GM18511 (cell line): ENCODE results near the gene HSP90AB1.

Source experiments
- ATAC-seq: cut with Tn5 transposase; IDR thresholded peaks from one replicate; pipeline ENCODE4 v1.9.1; 2021; ENCODE audit warnings: mild to moderate bottlenecking, moderate library complexity; ENCODE audit not compliant: unreplicated experiment

HSP90AB1 gene

DNA sequence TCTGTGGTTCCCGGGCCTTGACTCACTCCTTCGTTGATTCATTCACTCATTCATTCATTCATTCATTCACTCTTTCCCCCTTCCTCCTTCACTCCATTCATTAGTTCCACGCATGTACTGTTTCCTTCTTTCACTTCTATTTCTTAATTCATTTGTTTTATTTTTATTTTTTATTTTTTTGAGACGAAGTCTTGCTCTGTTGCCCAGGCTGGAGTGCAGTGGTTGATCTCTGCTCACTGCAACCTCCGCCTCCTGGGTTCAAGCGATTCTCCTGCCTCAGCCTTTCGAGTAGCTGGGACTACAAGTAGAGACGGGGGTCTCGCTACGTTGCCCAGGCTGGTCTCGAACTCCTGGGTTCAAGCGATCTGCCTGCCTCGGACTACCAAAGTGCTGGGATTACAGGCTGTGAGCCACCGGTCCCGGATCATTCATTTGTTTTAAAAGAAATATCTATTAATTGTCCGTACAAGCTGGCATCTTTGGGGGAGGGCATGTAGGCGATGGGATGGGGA is 18.9 kb downstream of the HSP90AB1 start:
- peak; percentile 0 for ATAC-seq

DNA sequence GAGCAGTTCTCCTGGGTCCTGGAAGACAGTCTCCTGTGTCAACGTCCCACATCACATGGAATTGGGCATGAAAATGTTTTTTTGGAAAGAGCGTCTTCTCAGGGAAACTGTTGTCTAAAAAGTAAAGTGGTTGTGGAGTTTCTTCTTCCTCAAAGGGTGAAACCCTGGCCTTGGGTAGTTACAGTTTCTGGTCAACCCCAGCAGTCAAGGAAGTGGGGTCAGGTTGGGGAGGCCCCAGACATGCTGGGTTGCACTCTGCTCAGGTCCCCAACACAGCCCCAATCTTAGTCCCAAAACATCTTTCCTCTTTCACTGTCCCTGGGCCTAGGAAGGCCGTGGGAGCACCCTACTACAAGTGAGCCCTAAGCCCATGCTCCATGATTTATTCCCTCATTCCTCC is 19.4 kb downstream of the HSP90AB1 start:
- peak; percentile 35 for ATAC-seq

DNA sequence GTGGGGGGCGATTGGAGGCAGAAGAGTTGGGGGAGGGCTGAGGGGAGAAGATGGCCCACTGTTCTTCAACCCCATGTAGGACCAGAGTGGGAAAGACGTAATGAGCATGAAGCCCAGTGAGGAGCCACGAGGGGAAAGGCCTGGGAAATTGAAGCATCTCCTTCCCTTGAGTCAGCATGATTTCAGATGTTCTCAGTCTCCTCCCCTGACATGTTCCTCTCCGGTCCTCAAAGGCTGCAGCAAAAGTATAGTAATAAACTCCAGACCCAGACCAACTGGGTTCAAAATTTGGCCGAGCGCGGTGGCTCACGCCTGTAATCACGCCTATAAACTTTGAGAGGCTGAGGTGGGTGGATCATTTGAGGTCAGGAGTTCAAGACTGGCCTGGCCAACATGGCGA is 20.4 kb downstream of the HSP90AB1 start:
- ATAC-seq: no peak

DNA sequence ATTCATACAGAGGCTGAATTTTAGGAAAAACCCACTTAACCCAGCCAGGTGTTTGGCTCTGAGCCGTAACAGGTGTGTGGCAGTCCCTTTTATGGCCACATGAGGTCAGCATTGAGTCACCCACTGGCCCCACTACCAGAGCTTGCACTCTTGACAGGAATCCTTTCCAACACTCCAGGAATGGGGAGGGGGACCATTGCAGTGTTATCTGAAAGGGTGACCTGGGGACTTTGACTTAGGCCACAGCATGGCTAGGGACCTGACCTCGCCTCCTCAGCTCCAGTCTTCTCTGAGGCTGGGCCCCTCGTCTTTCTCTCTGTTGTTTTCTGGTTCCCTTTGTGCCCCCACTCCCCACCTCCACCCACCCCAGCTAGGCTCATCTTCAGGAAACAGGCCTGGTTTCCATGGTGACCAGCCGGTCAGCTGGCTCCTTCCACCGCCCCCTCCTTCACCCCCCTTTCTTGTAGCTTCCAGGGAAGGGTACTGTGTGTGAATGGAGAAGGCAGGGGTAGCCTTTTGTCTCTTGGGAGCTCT is 21.3 kb downstream of the HSP90AB1 start:
- no peak for ATAC-seq

DNA sequence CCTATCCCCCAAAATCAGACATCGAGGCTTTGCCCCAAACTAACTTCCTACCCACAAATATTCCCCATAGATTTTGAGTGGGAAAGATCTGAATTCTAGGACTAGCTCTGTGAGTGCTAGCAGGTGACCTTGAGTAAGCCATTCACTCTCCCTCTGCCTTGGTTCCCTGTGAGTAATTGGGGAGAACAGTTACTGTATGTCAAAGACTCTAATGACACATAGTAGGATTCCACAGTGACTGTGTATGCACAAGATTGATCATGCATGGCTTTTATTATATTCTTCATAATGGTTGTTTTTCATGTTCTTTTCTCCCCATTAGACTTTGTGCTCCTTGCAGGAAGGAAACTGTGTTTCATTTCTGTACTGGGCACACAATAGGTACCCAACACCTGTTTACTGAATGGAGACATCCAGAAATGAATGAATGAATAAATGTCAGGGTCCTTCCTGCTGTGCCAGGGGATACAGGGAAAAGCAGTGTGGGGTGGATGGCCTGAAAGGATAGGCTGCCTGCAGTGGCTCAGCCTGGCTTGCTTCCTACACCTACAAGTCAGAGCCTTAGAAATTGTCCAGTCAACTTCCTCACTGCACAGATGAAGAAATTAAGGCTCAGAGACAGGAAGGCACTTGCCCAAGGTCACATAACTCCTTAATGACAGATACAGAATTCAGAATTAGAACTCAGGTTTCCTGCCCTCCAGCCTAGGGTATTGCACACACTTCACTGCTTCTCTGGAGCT is 22.4 kb downstream of the HSP90AB1 start:
- ATAC-seq: no peak

DNA sequence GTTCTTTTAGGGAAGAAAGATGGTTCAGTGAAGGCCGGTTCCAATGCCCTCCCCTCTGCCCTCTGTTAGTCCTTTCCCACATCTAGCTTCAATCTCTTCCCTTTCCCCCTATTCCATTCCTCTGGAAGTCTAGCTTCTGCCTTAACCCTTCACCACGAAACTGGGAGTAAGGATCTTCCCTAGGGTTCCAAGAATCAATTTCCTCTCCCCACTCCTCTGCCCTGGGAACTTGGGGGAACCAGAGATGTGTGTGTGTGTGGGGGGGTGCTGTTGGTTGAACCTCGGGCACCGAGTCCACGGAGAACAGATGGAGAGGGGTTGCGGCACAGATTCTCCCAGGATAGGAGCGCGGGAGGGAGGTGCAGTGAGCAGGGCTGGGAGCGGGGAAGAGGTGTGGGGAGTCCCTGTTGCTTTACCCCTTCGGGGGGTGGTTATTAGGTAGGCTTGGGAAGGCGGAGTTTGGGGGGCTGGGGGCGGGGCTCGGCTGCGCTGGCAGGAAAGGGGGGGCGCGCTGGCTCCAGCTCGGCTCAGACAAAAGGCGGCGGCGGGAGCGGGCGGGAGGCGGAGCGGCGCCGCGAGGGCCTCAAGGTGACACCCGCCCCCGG is 23.1 kb downstream of the HSP90AB1 start, which contains the start of gene TMEM151B:
Gene TMEM151B, plus strand, starts transcription at position 530 of the 605 bp plus-strand sequence. CDS start 293 bp downstream, outside the sequence.
- no peak for ATAC-seq

DNA sequence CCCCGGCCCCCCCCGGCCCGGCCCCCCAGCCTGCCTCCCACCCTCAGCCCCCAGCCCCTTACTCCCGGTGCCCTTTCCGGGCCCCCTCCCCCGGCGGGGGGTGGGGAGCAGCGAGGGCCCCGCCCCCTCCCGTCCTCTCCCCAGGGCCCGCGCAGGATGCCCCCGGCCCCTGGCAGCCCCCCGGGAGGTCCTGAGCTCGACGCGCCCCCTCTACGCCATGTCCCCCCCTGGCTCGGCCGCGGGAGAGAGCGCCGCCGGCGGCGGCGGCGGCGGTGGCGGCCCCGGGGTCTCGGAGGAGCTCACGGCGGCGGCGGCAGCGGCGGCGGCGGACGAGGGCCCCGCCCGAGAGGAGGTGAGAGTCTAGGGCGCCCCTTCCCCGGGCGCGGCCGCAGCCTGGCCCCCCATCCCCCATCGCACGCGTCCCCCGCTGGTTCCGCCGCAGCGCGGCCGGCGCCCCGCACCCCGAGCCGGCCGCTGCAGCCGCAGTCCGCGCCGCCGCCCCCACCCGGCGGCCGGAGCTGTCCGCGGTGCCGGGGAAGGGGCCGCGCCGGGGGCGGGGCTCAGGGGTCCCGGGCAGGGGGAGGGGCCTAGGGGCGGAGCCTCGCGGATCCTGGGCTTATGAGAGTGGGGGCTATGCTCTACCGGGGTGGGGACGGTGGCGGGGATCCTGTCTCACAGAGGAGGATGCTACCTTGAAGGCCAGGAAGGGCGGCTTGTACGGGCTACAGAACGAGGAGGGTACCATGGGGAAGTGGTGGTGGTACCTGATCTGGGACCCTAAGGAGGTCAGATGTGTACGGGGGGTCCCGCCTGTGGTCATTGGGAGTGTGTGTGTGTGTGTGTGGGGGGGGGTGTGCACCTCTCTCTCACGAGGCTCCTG is 23.9 kb downstream of the HSP90AB1 start:
- ATAC-seq: no peak

DNA sequence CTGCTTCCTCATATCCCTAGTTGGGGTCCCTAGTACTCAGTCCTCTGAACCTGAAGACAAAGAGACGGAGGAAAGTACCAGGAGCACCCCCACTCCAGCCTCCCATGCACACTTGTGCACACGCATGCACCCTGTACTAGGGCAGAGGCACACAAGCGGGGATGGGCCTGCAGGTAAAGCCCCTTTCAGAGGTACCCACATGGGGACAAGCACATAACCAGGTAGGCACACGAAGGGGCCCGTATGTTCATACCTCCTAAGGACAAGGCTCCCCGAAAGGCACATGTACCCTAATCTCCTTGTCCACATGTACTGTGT is 24.5 kb downstream of the HSP90AB1 start:
- ATAC-seq: no peak

DNA sequence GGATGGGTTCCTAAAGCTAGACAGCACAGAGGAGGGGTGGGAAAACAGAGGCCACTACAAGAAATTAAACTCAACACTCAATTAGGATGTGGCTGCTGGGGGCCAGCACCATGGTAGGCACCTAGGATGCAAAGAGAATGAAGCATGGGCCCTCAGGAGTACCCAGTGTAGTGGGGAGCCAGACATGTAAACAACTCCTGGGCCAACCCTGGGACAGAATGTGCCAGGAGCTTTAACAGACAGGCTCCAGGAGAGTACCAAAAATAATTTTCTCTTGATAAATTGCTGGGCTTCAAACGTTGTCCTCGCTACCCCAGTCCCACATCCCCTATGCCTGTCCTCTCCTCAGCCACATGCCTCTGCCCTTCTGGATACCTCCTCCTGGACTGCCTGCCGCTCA is 25.0 kb downstream of the HSP90AB1 start:
- ATAC-seq: no peak

DNA sequence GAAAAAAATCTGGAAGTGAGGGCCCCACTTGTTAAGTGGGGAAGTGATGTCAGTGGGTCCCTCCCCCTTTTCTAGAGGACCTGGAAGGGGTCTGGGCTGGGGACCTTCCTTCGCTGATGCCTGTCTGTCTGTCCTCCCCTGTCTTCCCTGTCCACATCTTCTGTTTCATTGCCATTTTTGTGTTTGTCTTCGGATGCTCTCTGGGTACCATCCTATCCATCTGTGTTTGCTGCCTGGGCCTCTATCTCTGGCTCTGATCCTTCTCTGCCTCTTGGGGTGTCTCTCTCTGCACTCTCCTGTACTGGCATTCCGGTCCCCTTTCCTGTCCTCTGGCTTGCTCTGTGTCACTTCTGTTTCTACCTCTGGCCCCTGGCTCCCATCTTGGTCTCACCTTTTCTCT is 25.6 kb downstream of the HSP90AB1 start:
- ATAC-seq: no peak

DNA sequence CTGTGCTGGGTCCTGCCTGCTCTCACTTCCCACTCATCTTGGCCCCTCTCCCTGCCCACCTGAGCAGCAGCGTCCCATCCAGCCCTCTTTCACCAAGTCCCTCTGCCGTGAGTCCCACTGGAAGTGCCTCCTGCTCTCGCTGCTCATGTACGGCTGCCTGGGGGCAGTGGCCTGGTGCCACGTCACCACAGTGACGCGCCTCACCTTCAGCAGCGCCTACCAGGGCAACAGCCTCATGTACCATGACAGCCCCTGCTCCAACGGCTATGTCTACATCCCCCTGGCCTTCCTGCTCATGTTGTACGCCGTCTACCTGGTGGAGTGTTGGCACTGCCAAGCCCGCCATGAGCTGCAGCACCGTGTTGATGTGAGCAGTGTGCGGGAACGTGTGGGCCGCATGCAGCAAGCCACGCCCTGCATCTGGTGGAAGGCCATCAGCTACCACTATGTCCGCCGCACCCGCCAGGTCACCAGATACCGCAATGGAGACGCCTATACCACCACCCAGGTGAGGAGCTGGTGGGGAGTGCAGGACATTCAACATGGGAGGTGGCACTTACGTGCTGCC is 26.2 kb downstream of the HSP90AB1 start:
- ATAC-seq: no peak

DNA sequence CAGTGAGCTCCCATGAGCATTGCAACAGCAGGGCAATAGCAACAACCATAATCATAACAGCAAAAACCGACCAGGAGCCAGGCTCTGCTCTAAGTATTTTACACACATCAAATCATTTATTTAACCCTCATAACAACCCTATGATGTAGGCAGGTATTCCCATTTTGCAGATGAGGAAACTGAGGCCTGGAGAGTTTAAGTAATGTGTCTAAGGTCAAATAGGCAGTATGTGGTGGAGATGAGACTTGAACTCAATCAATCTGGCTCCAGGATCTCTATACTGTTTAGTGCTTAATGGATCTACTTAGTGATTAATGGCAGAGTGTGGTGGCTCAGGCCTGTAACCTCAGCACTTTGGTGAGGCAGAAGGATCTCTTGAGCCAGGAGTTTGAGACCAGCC is 26.7 kb downstream of the HSP90AB1 start:
- no peak for ATAC-seq

DNA sequence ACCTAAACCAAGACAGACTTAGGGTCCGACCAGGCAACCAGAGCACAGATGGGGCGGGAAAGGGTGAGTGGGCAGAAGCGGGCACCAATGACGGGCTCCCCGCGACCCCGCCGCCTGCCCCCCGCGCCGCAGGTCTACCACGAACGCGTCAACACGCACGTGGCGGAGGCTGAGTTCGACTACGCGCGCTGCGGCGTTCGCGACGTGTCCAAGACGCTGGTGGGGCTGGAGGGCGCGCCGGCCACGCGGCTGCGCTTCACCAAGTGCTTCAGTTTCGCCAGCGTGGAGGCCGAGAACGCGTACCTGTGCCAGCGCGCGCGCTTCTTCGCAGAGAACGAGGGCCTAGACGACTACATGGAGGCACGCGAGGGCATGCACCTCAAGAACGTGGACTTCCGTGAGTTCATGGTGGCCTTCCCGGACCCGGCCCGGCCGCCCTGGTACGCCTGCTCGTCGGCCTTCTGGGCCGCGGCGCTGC is 28.4 kb downstream of the HSP90AB1 start:
- no peak for ATAC-seq

DNA sequence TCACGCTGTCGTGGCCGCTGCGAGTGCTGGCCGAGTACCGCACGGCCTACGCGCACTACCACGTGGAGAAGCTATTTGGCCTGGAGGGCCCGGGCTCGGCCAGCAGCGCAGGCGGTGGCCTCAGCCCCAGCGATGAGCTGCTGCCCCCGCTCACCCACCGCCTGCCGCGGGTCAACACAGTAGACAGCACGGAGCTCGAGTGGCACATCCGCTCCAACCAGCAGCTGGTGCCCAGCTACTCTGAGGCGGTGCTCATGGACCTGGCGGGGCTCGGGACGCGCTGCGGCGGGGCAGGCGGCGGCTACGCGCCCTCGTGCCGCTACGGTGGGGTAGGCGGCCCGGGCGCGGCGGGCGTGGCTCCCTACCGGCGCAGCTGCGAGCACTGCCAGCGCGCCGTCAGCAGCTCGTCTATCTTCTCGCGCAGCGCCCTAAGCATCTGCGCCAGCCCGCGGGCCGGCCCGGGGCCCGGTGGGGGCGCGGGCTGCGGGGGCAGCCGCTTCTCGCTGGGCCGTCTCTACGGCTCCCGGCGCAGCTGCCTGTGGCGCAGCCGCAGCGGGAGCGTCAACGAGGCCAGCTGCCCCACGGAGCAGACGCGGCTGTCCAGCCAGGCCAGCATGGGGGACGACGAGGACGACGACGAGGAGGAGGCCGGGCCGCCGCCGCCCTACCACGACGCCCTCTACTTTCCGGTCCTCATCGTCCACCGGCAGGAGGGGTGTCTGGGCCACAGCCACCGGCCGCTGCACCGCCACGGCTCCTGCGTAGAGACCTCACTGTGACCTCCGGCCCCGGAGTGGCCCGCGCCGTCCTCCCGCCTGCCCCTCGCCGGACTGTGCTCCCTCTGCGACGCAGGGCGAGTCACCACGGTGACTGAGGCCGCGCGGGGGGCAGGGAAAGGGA is 29.1 kb downstream of the HSP90AB1 start:
- no peak for ATAC-seq

DNA sequence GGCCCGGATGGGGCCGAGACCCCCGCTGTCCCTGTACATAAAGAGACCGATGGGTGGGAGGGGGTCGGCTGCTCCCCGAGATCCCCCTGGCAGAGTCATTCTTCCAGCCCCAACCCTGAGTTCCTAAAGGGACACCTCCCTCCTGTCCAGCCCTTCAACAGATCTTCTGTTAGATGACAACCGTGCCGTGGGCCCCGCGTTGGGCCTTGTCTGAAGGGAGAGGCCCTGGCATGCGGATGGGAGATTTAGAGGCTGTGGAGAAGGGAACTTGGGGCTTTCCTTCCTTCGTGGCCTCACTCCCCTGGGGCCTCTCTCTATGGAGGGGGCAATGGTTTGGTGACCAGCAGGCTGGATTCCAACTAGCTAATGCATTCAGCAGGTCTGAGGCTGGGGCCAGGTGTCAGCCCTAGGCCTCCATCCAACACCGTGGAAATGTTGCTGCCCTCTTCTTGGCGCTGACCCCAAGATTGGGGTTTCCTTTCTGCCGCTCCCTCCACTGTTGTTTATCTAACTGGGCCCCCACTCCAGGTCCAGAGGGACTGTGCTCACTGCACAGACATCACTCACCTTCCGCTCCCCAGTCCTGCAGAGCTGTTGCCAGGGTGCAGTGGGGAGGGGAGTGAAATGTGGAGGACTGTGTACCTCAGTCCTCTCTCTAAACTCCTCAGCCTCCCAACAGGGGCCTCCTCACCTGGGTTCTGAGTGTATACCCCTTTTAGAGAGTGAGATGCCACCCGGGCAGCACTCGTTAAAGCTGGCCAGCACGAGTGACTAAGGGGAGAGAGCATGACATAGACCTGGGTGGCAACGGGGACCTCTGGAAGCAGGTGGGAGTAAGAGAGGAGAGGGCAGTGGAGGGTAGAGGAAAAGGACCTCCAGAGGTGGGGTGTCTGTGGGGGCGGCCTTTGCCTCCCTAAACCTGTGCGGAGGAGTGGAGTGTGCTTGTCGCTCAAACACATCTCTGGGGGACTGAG is 30.1 kb downstream of the HSP90AB1 start:
- ATAC-seq: no peak

DNA sequence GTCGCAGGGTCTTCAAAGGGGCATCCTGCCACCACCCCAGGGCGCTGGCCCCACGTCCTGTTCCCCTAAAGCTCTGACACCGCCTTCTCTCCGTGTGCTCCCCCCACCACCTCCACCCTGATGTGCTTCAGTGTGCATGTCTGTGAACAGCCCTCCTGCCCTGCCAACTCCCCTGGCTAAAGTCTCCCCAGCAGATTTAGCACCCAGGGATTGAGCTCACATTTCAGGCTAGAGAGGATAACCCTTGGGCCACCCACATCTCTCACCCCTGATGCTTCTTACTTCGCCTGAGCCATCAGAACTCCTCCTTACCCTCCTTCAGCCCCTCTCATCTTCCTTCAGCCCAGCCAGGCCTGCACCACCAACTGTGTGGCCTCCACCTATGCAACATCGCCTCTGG is 30.9 kb downstream of the HSP90AB1 start:
- ATAC-seq: no peak

DNA sequence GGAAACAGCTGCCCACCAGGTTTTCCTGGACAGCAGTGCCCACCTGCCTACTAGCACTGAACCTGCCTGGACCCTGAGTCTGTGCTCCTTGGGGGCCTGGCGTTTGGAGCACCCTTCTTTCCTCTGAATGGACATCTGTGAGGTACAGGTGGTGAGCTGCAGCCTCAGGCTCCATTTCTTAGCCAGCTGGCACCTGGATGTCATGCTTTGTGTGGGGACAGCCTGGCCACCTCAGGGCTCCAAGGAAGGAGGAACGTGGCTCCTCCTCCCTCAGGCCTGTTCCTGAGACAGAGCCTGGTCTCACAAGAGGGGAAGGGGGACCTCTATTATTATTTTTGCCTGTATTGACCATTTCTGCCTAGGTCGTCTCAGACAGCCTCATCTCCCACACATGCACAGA is 31.4 kb downstream of the HSP90AB1 start:
- ATAC-seq: no peak

DNA sequence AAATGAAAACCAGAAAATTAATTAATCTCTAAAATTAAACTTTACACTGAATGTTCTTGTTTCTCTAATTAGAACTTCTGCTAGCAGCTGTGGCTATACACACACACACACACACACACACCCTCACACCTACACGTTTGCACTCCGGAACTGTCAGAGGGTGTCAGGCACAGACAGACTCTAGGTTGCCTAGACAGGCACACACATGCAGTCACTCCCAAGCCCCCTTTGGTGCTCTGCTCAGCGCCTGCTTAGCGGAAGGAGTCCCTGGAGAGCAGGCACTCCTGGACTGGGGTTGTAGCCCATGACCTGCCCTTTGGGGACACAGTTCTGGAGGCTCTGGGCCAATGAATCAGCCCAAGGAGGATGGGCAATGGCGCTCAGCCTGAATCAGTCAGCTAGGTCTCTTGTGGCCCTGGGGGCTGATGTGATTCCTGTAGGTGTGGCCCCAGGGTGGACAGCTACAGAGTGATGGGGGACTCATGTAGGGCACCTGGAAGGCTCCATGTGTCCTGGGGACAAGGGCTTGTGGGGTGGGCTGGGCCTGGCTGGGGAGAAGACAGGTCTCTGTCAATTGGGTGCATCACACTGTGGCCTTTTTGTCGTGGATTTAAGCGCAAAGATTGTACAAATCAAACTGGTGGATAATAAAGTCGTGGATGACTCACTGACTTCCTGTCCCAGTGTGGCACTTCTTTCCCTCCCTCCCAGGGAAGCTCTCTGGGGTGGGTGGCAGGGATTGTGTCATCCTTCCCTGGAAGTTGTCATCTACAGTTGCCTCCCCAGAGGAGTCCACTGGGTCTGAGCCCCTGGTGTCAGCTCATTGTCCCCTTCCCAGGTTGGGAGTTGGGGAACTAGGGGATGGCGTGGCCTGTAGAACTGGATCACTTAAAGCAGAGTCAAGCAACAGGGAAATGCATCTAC is 32.1 kb downstream of the HSP90AB1 start:
- no peak for ATAC-seq
